Vagina (tissue), 2 donors: ENCODE results near the gene FOXO4.

Experiments
- POLR2A ChIP-seq, 2 donors: fragments of 450-650 bp; IDR thresholded peaks; one replicate each; pipeline ENCODE4 v1.6.1; 2017; ENCODE audit warnings: antibody characterized with exemption in 2 of 2, mild to moderate bottlenecking in 2 of 2, moderate library complexity in 2 of 2
- POLR2AphosphoS5 ChIP-seq, 2 donors: sonication (generic); formaldehyde crosslinking; IDR thresholded peaks; one replicate each; pipeline ENCODE4 v1.9.0; 2017; ENCODE audit warnings: antibody characterized with exemption in 2 of 2, mild to moderate bottlenecking in 2 of 2, low read depth in 1 of 2; ENCODE audit not compliant: insufficient read depth in 1 of 2
- TF ChIP-seq, protein P1 (sequence below), 3 experiments: fragments of 450-650 bp in 2 of 3; fragments of 200-600 bp in 1 of 3; sonication (generic) in 1 of 3; IDR thresholded peaks; one replicate each; pipeline ENCODE4 v1.5.1; 2017 to 2019; ENCODE audit warnings: antibody characterized with exemption in 3 of 3, mild to moderate bottlenecking in 2 of 3, moderate library complexity in 2 of 3

DNA sequence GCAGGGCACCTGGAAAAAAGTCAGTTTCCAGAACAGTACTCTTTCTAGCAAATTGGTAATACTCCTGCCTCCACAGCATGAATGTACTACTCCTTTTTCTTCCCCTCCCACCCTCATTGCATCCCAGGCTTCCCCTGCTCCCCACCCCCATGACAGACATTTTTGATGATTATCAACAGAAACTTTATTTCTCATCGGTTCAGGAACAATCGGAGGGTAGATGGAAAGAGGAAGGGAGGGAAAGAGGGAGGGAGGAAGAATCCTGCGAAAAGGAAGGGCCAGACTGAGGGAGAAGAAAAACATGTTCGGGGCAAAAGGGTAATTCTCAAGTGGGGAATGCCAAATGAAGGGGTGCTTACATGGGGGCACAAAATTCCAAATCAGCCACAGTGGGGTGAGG lies 11.6 kb downstream of the FOXO4 start:
- no peak for TF ChIP-seq POLR2A (IDR thresholded peaks at IDR 0.05)
- TF ChIP-seq, protein P1, sequence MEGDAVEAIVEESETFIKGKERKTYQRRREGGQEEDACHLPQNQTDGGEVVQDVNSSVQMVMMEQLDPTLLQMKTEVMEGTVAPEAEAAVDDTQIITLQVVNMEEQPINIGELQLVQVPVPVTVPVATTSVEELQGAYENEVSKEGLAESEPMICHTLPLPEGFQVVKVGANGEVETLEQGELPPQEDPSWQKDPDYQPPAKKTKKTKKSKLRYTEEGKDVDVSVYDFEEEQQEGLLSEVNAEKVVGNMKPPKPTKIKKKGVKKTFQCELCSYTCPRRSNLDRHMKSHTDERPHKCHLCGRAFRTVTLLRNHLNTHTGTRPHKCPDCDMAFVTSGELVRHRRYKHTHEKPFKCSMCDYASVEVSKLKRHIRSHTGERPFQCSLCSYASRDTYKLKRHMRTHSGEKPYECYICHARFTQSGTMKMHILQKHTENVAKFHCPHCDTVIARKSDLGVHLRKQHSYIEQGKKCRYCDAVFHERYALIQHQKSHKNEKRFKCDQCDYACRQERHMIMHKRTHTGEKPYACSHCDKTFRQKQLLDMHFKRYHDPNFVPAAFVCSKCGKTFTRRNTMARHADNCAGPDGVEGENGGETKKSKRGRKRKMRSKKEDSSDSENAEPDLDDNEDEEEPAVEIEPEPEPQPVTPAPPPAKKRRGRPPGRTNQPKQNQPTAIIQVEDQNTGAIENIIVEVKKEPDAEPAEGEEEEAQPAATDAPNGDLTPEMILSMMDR (IDR thresholded peaks at IDR 0.05), result no peak
- no peak for TF ChIP-seq POLR2AphosphoS5 (IDR thresholded peaks at IDR 0.05; ENCODE audit: insufficient read depth in 1 of 2, low read depth in 1 of 2)
